Midbrain (tissue), 1 donor: ENCODE results near the gene FAM227B.
"Not testable (repeated sequence)": the region's sequence is repeated elsewhere in the genome, so short reads cannot be mapped to it uniquely, and the experiment has no call there.

Source experiments
- DNase-seq: peaks from one replicate; lab custom pipeline; 2025; lab: John Stamatoyannopoulos, UW

The FAM227B gene

GRCh38 chr15:49438962-49439631 is 181.5 kb downstream of the FAM227B start:
- DNase-seq, result peak; percentile 3

- no peak for DNase-seq
Observed at GRCh38 chr15:49436751-49437150, 183.9 kb downstream of the FAM227B start.

GRCh38 chr15:49435174-49435573 is 185.4 kb downstream of the FAM227B start:
- no peak for DNase-seq

- no peak for DNase-seq
Observed at GRCh38 chr15:49430046-49430445, 190.6 kb downstream of the FAM227B start.

- DNase-seq, result no peak
Observed at GRCh38 chr15:49428409-49429095, 192.1 kb downstream of the FAM227B start.

- DNase-seq, result no peak
Observed at GRCh38 chr15:49427372-49427771, 193.2 kb downstream of the FAM227B start.

- no peak for DNase-seq
Observed at GRCh38 chr15:49424954-49425353, 195.7 kb downstream of the FAM227B start.

- no peak for DNase-seq
Observed at GRCh38 chr15:49423901-49424550, 196.6 kb downstream of the FAM227B start.

GRCh38 chr15:49423021-49423420 is 197.6 kb downstream of the FAM227B start, which contains the start of gene FGF7:
Gene FGF7 (plus strand): TSS chr15:49423242. CDS start chr15:49424298, 1,056 bp downstream.
- peak; percentile 2 for DNase-seq

- peak; percentile 48 for DNase-seq
Observed at GRCh38 chr15:49421991-49422390, 198.6 kb downstream of the FAM227B start.

- DNase-seq, result no peak
Observed at GRCh38 chr15:49418811-49419210, 201.8 kb downstream of the FAM227B start.

- DNase-seq, result no peak
Observed at GRCh38 chr15:49415638-49416037, 205.0 kb downstream of the FAM227B start.

GRCh38 chr15:49415149-49415548 is 205.5 kb downstream of the FAM227B start:
- no peak for DNase-seq

- no peak for DNase-seq
Observed at GRCh38 chr15:49412797-49413196, 207.8 kb downstream of the FAM227B start.

- no peak for DNase-seq
Observed at GRCh38 chr15:49410641-49411040, 210.0 kb downstream of the FAM227B start.

- no peak for DNase-seq
Observed at GRCh38 chr15:49406352-49407118, 214.1 kb downstream of the FAM227B start.

- DNase-seq, result not testable (repeated sequence)
Observed at GRCh38 chr15:49402515-49403296, 217.9 kb downstream of the FAM227B start.

- DNase-seq, result no peak
Observed at GRCh38 chr15:49387471-49387870, 233.1 kb downstream of the FAM227B start.

GRCh38 chr15:49383266-49383665 is 237.4 kb downstream of the FAM227B start:
- DNase-seq, result no peak

- DNase-seq, result no peak
Observed at GRCh38 chr15:49382394-49382793, 238.2 kb downstream of the FAM227B start.

- DNase-seq, result no peak
Observed at GRCh38 chr15:49380912-49381311, 239.7 kb downstream of the FAM227B start.
